ENCODE results near the gene ACAP2.

- TF ChIP-seq CTCF (conservative IDR thresholded peaks at IDR 0.05; ENCODE audit: low read length) (no peak), EZH2phosphoT487 (IDR thresholded peaks at IDR 0.05; ENCODE audit: borderline replicate concordance, low read depth, low read length) (no peak)
Observed at GRCh38 chr3:195226445-195226844, 216.4 kb downstream of the ACAP2 start.

Measured in OCI-LY7 (cell line).